ENCODE measurements around the gene FANCF. TPM values are rescaled to one million over a fixed set of nuclear protein-coding genes. Genes with fewer than 3 reads are reported as not detected.

Gene FANCF, protein sequence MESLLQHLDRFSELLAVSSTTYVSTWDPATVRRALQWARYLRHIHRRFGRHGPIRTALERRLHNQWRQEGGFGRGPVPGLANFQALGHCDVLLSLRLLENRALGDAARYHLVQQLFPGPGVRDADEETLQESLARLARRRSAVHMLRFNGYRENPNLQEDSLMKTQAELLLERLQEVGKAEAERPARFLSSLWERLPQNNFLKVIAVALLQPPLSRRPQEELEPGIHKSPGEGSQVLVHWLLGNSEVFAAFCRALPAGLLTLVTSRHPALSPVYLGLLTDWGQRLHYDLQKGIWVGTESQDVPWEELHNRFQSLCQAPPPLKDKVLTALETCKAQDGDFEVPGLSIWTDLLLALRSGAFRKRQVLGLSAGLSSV
- total RNA-seq (5.1 TPM), polyA plus RNA-seq (ENCODE audit: insufficient read depth in 1 of 8, insufficient read length in 8 of 8, low replicate concordance in 1 of 8) (1 to 10 TPM; 4.0 to 7.7 (median 5.4) TPM)
- long read RNA-seq, donor 1, partial matches to known transcripts: 0 of 3 reads
- long read RNA-seq, donor 1, other reads (novel, unspliced or antisense): 0 of 3 reads
- long read RNA-seq, donor 2: 0 reads
- long read RNA-seq, donor 3, transcript FANCF-201 (1 exons, 2,952 nt): major isoform, 10 of 10 reads
- long read RNA-seq, donor 3, partial matches to known transcripts: 0 of 10 reads
- long read RNA-seq, donor 3, other reads (novel, unspliced or antisense): 0 of 10 reads
- long read RNA-seq, donor 4, partial matches to known transcripts: 0 of 2 reads
- long read RNA-seq, donor 4, other reads (novel, unspliced or antisense): 0 of 2 reads
- long read RNA-seq, donor 5, transcript FANCF-201 (1 exons, 2,952 nt): major isoform, 23 of 23 reads
- long read RNA-seq, donor 5, partial matches to known transcripts: 0 of 23 reads
- long read RNA-seq, donor 5, other reads (novel, unspliced or antisense): 0 of 23 reads
- long read RNA-seq, donor 6, transcript FANCF-201 (1 exons, 2,952 nt): major isoform, 13 of 13 reads
- long read RNA-seq, donor 6, partial matches to known transcripts: 0 of 13 reads
- long read RNA-seq, donor 6, other reads (novel, unspliced or antisense): 0 of 13 reads
- long read RNA-seq, donor 7, transcript FANCF-201 (1 exons, 2,952 nt): major isoform, 11 of 11 reads
- long read RNA-seq, donor 7, partial matches to known transcripts: 0 of 11 reads
- long read RNA-seq, donor 7, other reads (novel, unspliced or antisense): 0 of 11 reads
- long read RNA-seq, donor 8, partial matches to known transcripts: 0 of 4 reads
- long read RNA-seq, donor 8, other reads (novel, unspliced or antisense): 0 of 4 reads
- long read RNA-seq, donor 9, transcript FANCF-201 (1 exons, 2,952 nt): major isoform, 6 of 6 reads
- long read RNA-seq, donor 9, partial matches to known transcripts: 0 of 6 reads
- long read RNA-seq, donor 9, other reads (novel, unspliced or antisense): 0 of 6 reads
- long read RNA-seq, donor 10, transcript FANCF-201 (1 exons, 2,952 nt): major isoform, 11 of 16 reads
- long read RNA-seq, donor 10, partial matches to known transcripts: 0 of 16 reads
- long read RNA-seq, donor 10, other reads (novel, unspliced or antisense): 5 of 16 reads
- long read RNA-seq, donor 11, transcript FANCF-201 (1 exons, 2,952 nt): major isoform, 8 of 8 reads
- long read RNA-seq, donor 11, partial matches to known transcripts: 0 of 8 reads
- long read RNA-seq, donor 11, other reads (novel, unspliced or antisense): 0 of 8 reads

DNA sequence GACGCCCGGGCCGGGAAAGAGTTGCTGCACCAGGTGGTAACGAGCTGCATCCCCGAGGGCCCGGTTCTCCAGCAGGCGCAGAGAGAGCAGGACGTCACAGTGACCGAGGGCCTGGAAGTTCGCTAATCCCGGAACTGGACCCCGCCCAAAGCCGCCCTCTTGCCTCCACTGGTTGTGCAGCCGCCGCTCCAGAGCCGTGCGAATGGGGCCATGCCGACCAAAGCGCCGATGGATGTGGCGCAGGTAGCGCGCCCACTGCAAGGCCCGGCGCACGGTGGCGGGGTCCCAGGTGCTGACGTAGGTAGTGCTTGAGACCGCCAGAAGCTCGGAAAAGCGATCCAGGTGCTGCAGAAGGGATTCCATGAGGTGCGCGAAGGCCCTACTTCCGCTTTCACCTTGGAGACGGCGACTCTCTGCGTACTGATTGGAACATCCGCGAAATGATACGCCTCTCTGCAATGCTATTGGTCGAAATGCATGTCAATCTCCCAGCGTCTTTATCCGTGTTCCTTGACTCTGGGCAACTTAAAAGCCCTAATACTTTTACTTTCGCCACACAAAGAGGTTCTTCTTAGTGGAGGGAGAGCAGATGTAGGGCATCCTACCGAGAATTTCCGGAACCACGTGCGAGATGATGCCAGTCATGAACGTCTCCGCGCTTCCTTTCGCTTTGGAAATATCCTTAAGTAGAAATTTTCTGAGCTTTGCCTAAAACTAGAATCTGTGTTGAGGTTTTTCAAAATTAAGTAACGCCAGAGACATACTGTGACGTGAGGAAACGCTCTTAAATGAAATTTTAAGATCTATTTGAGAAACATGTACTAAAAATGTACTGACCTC, at the start of gene FANCF:
Gene FANCF (minus strand): TSS at position 376 of the 840 bp plus-strand sequence. CDS start 13 bp downstream, at position 363.
- under 1% methylated on average over 48 of the region's 55 CpGs for WGBS (ENCODE audit: insufficient coverage)
- peak within 1 kb of the TSS; percentile 95 for H3K27ac ChIP-seq (ENCODE audit: low read length)
- H3K4me1 ChIP-seq (ENCODE audit: control insufficient read depth, insufficient read depth, low read length): peaks cover 5% of the 10 kb centered on the region
- peak; percentile 100 for DNase-seq
- H3K36me3 ChIP-seq (ENCODE audit: control insufficient read depth, insufficient read depth, low read length): no peaks in the 10 kb centered on the region
- H3K9me3 ChIP-seq (replicated peaks; ENCODE audit: control insufficient read depth, low read depth, low read length): no peaks in the 10 kb centered on the region
- H3K27me3 ChIP-seq (ENCODE audit: control insufficient read depth, insufficient read depth, low read length): no peaks in the 10 kb centered on the region
- peak within 1 kb of the TSS; percentile 94 for H3K4me3 ChIP-seq (ENCODE audit: low read length)

DNA sequence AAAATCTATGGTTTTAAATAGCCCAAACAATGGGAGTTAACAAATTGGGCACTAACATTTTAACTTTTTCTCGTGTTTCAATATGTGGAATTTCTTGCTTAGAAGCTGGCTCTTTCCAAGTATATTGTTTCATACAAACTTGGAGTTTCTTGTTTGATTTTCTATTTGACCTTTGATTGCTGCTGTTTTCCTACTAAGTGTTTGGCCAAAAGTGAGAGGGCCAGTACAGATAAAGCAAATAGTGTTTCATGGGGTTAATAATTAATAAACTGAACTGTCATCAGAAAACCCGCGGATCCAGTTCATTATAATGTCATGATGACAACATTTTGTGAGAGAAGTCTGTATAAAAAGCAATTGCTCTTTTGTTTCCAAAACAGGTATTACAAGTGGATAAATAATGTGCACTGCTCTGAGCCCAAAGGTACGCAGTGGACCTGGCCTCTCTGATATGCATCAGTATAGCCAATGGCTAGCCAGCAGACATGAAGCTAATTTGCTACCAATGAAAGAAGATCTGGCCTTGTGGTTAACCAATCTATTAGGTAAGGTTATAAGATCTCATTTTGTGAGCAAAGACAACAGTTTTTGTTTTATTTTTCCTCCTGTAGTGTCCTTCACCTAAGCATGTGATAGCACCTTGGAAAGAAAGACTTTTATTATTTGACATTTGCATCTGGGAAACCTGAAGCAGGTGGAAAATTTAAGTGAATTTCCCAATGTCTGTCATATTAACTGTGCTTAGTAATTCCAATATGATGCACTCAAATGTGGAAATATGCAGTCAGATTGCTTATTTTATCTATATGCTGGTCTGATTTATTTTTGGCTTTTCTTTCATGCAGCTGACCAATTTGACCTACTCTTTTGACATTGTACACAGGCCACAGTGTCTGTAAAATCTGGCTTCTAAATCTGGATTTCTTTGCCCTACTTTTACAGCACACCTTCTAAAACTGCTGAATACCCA, 49.1 kb upstream of the FANCF start:
- Histone ChIP-seq H3K9me3 (replicated peaks; ENCODE audit: control insufficient read depth, low read depth, low read length) (no peaks in the 10 kb centered on the region), H3K4me3 (ENCODE audit: low read length) (no peak overlapping the region), H3K36me3 (ENCODE audit: control insufficient read depth, insufficient read depth, low read length) (no peaks in the 10 kb centered on the region), H3K27me3 (ENCODE audit: control insufficient read depth, insufficient read depth, low read length) (no peaks in the 10 kb centered on the region), H3K27ac (ENCODE audit: low read length) (no peak overlapping the region), H3K4me1 (ENCODE audit: control insufficient read depth, insufficient read depth, low read length) (no peaks in the 10 kb centered on the region)
- WGBS (ENCODE audit: insufficient coverage): 70% methylated on average over 1 of the region's 4 CpGs
- peak; percentile 61 for DNase-seq

DNA sequence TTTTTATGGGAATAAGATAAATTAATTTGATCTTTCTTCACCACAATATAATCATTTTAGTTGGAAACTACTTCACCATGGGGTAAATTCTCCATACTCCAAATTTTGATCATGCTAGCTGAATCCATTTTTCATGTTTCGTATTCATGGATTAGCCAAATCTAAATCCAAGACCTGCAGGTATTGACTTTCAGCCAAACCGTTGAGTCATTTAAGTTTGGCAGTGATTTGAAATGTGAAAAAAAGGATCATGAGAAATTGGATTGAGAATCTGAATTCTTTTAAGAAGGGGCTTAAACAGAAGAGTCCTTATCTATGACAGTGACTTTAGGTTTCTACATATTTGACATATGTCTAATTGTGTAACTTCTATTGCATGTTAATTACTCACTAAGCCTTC, 46.1 kb upstream of the FANCF start:
- peak; percentile 85 for DNase-seq
- WGBS (ENCODE audit: insufficient coverage): no CpG with 5 or more reads among the region's 2 CpGs

DNA sequence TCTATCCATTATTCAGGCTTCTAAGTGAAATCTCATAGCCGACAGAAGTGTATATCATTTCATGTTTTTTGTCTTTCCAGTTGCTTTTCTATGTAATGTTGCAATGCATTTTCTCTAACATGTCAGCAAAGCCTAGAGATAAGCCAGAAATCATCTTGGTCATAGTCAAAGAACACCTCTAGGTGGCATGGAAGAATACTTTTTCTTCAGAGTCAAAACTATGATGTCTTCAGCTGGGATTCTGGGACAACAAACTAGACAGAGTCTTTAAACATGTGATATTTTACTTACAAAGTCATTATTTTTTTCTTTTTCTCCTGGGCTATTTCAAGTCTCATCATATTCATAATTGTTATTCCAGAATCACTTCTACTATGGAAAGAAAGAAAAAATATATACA, 45.2 kb upstream of the FANCF start:
- no CpG with 5 or more reads among the region's 1 CpG for WGBS (ENCODE audit: insufficient coverage)
- no peak overlapping the region for H3K4me3 ChIP-seq (ENCODE audit: low read length)

More for the DNA sequence above, 46.1 kb upstream of the FANCF start:
- H3K36me3 ChIP-seq (ENCODE audit: control insufficient read depth, insufficient read depth, low read length): no peaks in the 10 kb centered on the region
- no peaks in the 10 kb centered on the region for H3K4me1 ChIP-seq (ENCODE audit: control insufficient read depth, insufficient read depth, low read length)
- H3K4me3 ChIP-seq (ENCODE audit: low read length): no peak overlapping the region
- peaks cover 4% of the 10 kb centered on the region for H3K27me3 ChIP-seq (ENCODE audit: control insufficient read depth, insufficient read depth, low read length)
- H3K9me3 ChIP-seq (replicated peaks; ENCODE audit: control insufficient read depth, low read depth, low read length): no peaks in the 10 kb centered on the region
- no peak overlapping the region for H3K27ac ChIP-seq (ENCODE audit: low read length)

DNA sequence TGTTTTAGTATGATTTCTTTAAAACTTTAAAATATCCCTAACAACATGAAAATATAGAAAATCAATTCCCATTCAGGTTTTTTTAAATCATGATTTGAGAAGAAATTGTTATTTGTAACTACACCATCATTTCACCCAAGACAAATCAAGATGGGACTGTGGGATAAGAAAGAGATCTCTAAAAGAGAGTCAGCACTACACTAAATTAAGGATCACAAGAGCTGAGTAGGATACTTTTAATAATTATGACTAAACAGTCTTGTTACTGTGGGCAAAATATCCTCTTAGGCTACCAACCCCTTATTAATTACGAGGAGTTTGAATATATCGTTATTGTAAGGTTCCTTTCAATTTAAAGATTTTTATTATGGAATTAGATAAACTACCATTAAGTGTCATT, 43.7 kb upstream of the FANCF start:
- Histone ChIP-seq H3K36me3 (ENCODE audit: control insufficient read depth, insufficient read depth, low read length) (no peaks in the 10 kb centered on the region), H3K9me3 (replicated peaks; ENCODE audit: control insufficient read depth, low read depth, low read length) (no peaks in the 10 kb centered on the region), H3K27ac (ENCODE audit: low read length) (no peak overlapping the region), H3K4me3 (ENCODE audit: low read length) (peak overlapping the region; percentile 6), H3K4me1 (ENCODE audit: control insufficient read depth, insufficient read depth, low read length) (peaks cover 3% of the 10 kb centered on the region), H3K27me3 (ENCODE audit: control insufficient read depth, insufficient read depth, low read length) (peaks cover 4% of the 10 kb centered on the region)
- no CpG with 5 or more reads among the region's 2 CpGs for WGBS (ENCODE audit: insufficient coverage)
- no peak for DNase-seq

More for the DNA sequence above, 45.2 kb upstream of the FANCF start:
- peak; percentile 86 for DNase-seq
- H3K27ac ChIP-seq (ENCODE audit: low read length): no peak overlapping the region
- no peaks in the 10 kb centered on the region for H3K9me3 ChIP-seq (replicated peaks; ENCODE audit: control insufficient read depth, low read depth, low read length)
- H3K4me1 ChIP-seq (ENCODE audit: control insufficient read depth, insufficient read depth, low read length): peaks cover 3% of the 10 kb centered on the region
- H3K36me3 ChIP-seq (ENCODE audit: control insufficient read depth, insufficient read depth, low read length): no peaks in the 10 kb centered on the region
- peaks cover 4% of the 10 kb centered on the region for H3K27me3 ChIP-seq (ENCODE audit: control insufficient read depth, insufficient read depth, low read length)

DNA sequence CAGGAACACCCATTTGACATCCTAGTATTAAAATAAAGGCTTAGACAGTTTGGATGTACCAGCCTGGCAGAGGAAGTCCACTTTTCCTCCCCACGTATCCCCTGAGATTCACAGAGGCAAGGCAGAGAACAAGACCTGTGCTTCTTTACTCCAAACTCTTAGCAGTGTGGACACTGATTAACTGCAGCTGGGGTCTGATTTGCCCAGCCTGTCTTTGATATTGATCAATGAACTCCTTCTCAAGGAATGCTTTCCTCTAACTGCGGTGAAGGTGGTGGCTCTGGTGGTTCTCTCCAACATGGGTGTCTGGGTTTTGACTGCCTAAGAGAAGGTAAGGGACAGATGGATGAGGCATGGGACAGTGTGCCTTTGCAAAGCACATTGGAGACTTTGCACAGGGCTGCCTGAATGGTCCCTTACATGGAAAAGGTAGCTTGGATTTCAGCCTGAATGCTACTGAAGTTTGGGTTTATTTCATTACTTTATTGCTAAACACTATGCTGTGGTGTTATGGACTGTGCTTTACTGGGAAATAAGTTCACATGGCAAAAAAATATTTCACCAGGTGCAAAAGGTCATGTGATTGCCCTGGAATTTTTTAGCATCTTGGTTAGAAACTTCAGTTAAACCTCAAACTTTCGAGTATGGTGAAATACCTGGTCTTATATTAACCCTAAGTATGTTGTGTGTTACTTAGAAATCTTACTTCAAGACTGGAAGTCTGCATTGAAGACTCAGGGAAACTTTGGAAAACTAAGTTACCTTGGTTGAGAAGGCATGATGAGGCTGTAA, 42.6 kb upstream of the FANCF start:
- Histone ChIP-seq H3K27me3 (ENCODE audit: control insufficient read depth, insufficient read depth, low read length) (peaks cover 4% of the 10 kb centered on the region), H3K36me3 (ENCODE audit: control insufficient read depth, insufficient read depth, low read length) (no peaks in the 10 kb centered on the region), H3K27ac (ENCODE audit: low read length) (peak overlapping the region; percentile 49), H3K4me1 (ENCODE audit: control insufficient read depth, insufficient read depth, low read length) (peaks cover 3% of the 10 kb centered on the region), H3K4me3 (ENCODE audit: low read length) (peak overlapping the region; percentile 58), H3K9me3 (replicated peaks; ENCODE audit: control insufficient read depth, low read depth, low read length) (no peaks in the 10 kb centered on the region)
- peak; percentile 22 for DNase-seq
- 33% methylated on average over 1 of the region's 3 CpGs for WGBS (ENCODE audit: insufficient coverage)

DNA sequence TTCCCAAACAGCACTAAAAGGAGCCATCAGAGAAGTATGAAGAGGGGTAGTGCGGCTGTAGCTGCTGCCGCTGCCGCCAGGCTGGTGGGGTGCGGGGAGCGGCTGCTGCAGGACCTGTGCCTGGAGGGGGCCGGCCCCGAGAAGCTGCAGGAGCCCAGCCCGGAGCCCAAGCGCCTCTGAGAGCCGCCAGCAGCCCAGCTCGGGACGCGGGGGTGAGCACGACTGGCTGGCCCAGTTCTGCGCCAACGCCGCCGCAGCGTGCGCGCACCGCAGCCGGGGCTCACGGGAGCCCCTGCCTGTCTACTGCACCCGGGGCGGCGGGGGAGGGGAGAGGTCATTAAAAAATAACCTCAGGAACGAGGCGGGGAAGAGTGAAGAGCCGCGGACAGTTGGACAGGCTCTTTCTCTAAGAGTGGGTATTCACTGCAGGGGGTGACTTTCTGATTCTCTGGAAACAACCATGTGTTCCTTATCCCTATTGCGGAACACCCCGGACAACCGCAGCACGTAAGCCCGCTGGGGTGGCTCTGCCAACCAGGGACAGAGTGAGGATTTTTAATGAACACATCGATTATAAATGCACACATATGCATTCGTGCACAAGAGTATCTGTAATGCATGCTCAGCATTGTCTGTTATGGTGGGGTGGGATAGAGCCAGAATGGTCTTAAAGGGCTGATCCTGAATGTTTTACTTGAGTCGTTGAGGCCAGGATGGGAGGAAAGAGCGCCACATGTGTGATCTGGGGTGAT, 41.2 kb upstream of the FANCF start:
- peak overlapping the region; percentile 71 for H3K27ac ChIP-seq (ENCODE audit: low read length)

More for the DNA sequence above, 41.2 kb upstream of the FANCF start:
- Histone ChIP-seq H3K4me3 (ENCODE audit: low read length) (peak overlapping the region; percentile 58), H3K27me3 (ENCODE audit: control insufficient read depth, insufficient read depth, low read length) (peaks cover 4% of the 10 kb centered on the region), H3K36me3 (ENCODE audit: control insufficient read depth, insufficient read depth, low read length) (no peaks in the 10 kb centered on the region), H3K4me1 (ENCODE audit: control insufficient read depth, insufficient read depth, low read length) (peaks cover 3% of the 10 kb centered on the region), H3K9me3 (replicated peaks; ENCODE audit: control insufficient read depth, low read depth, low read length) (no peaks in the 10 kb centered on the region)
- WGBS (ENCODE audit: insufficient coverage): 1% methylated on average over 32 of the region's 40 CpGs
- peak; percentile 68 for DNase-seq
